ENCODE measurements around the gene GLT1D1.

GLT1D1 gene

GRCh38 chr12:128961308-128961902 is 108.1 kb downstream of the GLT1D1 start:
- Mint-ChIP-seq H3K27ac (no peak overlapping the region), H3K36me3 (ENCODE audit: low read depth) (peaks cover 9% of the 10 kb centered on the region), H3K4me1 (peaks cover 27% of the 10 kb centered on the region), H3K9me3 (peaks cover 10% of the 10 kb centered on the region), H3K27me3 (ENCODE audit: low read depth, poor library complexity) (peaks cover 21% of the 10 kb centered on the region), H3K4me3 (no peak overlapping the region)
- no peak for DNase-seq
- no peak for TF ChIP-seq CTCF (IDR thresholded peaks at IDR 0.05)

GRCh38 chr12:128961957-128962356 is 108.7 kb downstream of the GLT1D1 start:
- peaks cover 9% of the 10 kb centered on the region for H3K36me3 Mint-ChIP-seq (ENCODE audit: low read depth)
- no peak for DNase-seq
- peaks cover 27% of the 10 kb centered on the region for H3K4me1 Mint-ChIP-seq
- no peak overlapping the region for H3K4me3 Mint-ChIP-seq
- H3K27me3 Mint-ChIP-seq (ENCODE audit: low read depth, poor library complexity): peaks cover 23% of the 10 kb centered on the region
- TF ChIP-seq CTCF (IDR thresholded peaks at IDR 0.05): no peak
- peaks cover 10% of the 10 kb centered on the region for H3K9me3 Mint-ChIP-seq
- H3K27ac Mint-ChIP-seq: peak overlapping the region; percentile 17

GRCh38 chr12:128966203-128966810 is 113.0 kb downstream of the GLT1D1 start:
- H3K27ac Mint-ChIP-seq: no peak overlapping the region
- H3K27me3 Mint-ChIP-seq (ENCODE audit: low read depth, poor library complexity): peaks cover 43% of the 10 kb centered on the region
- DNase-seq: no peak
- H3K9me3 Mint-ChIP-seq: peaks cover 10% of the 10 kb centered on the region
- no peak for TF ChIP-seq CTCF (IDR thresholded peaks at IDR 0.05)
- no peak overlapping the region for H3K4me3 Mint-ChIP-seq
- peaks cover 9% of the 10 kb centered on the region for H3K36me3 Mint-ChIP-seq (ENCODE audit: low read depth)
- peaks cover 43% of the 10 kb centered on the region for H3K4me1 Mint-ChIP-seq

- Mint-ChIP-seq H3K4me3 (peak overlapping the region; percentile 2), H3K36me3 (ENCODE audit: low read depth) (peaks cover 9% of the 10 kb centered on the region), H3K4me1 (peaks cover 57% of the 10 kb centered on the region), H3K9me3 (peaks cover 10% of the 10 kb centered on the region), H3K27me3 (ENCODE audit: low read depth, poor library complexity) (peaks cover 53% of the 10 kb centered on the region), H3K27ac (no peak overlapping the region)
- no peak for TF ChIP-seq CTCF (IDR thresholded peaks at IDR 0.05)
- DNase-seq: no peak
Measured at GRCh38 chr12:128968668-128969067, 115.4 kb downstream of the GLT1D1 start.

- peak; percentile 72 for DNase-seq
- peaks cover 66% of the 10 kb centered on the region for H3K4me1 Mint-ChIP-seq
- peaks cover 5% of the 10 kb centered on the region for H3K36me3 Mint-ChIP-seq (ENCODE audit: low read depth)
- H3K9me3 Mint-ChIP-seq: peaks cover 5% of the 10 kb centered on the region
- peak overlapping the region; percentile 65 for H3K4me3 Mint-ChIP-seq
- no peak overlapping the region for H3K27ac Mint-ChIP-seq
- H3K27me3 Mint-ChIP-seq (ENCODE audit: low read depth, poor library complexity): peaks cover 60% of the 10 kb centered on the region
- TF ChIP-seq CTCF (IDR thresholded peaks at IDR 0.05): peak; percentile 70
Measured at GRCh38 chr12:128969480-128970055, 116.3 kb downstream of the GLT1D1 start.

Data from nephron progenitor cell (in vitro differentiated cells).